Lung (tissue), 12 donors: ENCODE results near the gene FES. TPM values are rescaled to one million over a fixed set of nuclear protein-coding genes. Genes with fewer than 3 reads are reported as not detected.

Source experiments
- ATAC-seq: fragments of 200-7000 bp; cut with Tn5 transposase; one replicate; pipeline ENCODE4 v1.9.1; 2020; ENCODE audit warnings: moderate number of reproducible peaks; ENCODE audit not compliant: insufficient read depth, low FRiP score
- DNase-seq, 3 donors: peaks; one replicate each; pipeline ENCODE4 v3.0.0-alpha.2; 2013 to 2017
- H3K27ac ChIP-seq, 2 donors: one replicate each; pipeline ENCODE4 v1.5.1; 2013; ENCODE audit warnings: mild to moderate bottlenecking in 2 of 2, moderate library complexity in 2 of 2, control low read depth in 1 of 2, inconsistent platforms in 1 of 2, low read depth in 1 of 2, low read length in 1 of 2
- H3K27me3 ChIP-seq, 3 donors: one replicate each; pipeline ENCODE4 v1.5.1; 2013; ENCODE audit warnings: low read length in 2 of 3; ENCODE audit not compliant: control insufficient read depth in 3 of 3, insufficient read depth in 3 of 3
- H3K36me3 ChIP-seq, 4 donors: one replicate each; pipeline ENCODE4 v1.5.1; 2013; ENCODE audit warnings: low read length in 4 of 4, mild to moderate bottlenecking in 1 of 4, moderate library complexity in 1 of 4; ENCODE audit not compliant: control insufficient read depth in 4 of 4, insufficient read depth in 4 of 4
- H3K4me1 ChIP-seq, 5 donors: one replicate each; pipeline ENCODE4 v1.5.1; 2013; ENCODE audit warnings: low read length in 5 of 5, mild to moderate bottlenecking in 2 of 5, moderate library complexity in 1 of 5; ENCODE audit not compliant: control insufficient read depth in 5 of 5, insufficient read depth in 5 of 5
- H3K4me3 ChIP-seq: one replicate; pipeline ENCODE4 v1.5.1; 2013; ENCODE audit warnings: mild to moderate bottlenecking, control low read depth, moderate library complexity
- H3K9ac ChIP-seq, 2 donors: one replicate each; pipeline ENCODE4 v1.5.1; 2013; ENCODE audit warnings: low read length in 2 of 2, control low read depth in 1 of 2; ENCODE audit not compliant: insufficient read depth in 1 of 2
- H3K9me3 ChIP-seq, 4 donors: one replicate each; pipeline ENCODE4 v1.5.1; 2013; ENCODE audit warnings: low read length in 3 of 4, mild to moderate bottlenecking in 1 of 4, moderate library complexity in 1 of 4; ENCODE audit not compliant: control insufficient read depth in 4 of 4, insufficient read depth in 3 of 4
- WGBS, 2 donors: extraction: QIAGEN DNeasy Blood & Tissue Kit; methylation state at CpG; one replicate each; pipeline ENCODE4 v1.1.7; 2013; 5-methylcytosine and 5-hydroxymethylcytosine counted together
- polyA plus RNA-seq, 2 donors: library from polyadenylated mRNA; stranded (reverse); fragments of 200-250 nt; gene quantifications; one replicate each; pipeline ENCODE4 v1.2.1, GENCODE V29; 2013
- total RNA-seq, 2 donors: library from RNA; depleted of rRNA in 1 of 2; stranded (reverse); fragments of >200 nt in 1 of 2; gene quantifications; one replicate each; pipeline ENCODE4 v1.2.1, GENCODE V29; 2014 to 2021
- TF ChIP-seq, protein P1 (sequence below): IDR thresholded peaks from 2 replicates; pipeline ENCODE4 v1.5.1; 2012; ENCODE audit warnings: mild to moderate bottlenecking; ENCODE audit errors: control extremely low read depth, extremely low read depth
- donor health status: control.
- donor health status: control.
- donor health status: Bipolar disorder and iron deficiency.
- donor health status: healthy.
- donor health status: DM: yes; HTN: yes; CAD: no.

FES gene
- total and polyA plus RNA-seq, 4 donors: 25.7 to 104 (median 55.5) TPM

DNA sequence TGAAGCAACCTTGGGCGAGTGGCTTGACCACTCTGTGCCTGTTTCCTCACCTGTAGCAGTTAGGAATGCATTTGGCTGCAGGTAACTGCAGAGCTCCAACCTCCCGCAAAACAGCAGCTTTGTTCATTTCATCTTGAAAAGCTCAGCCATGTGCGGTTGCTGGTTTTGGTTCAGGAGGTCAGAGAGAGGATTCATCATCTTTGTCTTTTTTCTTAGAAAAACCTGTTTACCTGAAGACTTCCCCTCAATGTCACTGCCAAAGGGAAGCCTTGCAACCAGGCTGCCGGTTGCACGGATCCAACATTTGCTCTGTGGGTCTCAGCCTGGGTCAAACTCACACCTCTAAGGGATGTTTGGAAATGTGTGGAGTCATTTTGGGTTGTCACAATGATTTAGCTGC lies 32.4 kb upstream of the FES start:
- ATAC-seq: no peak

DNA sequence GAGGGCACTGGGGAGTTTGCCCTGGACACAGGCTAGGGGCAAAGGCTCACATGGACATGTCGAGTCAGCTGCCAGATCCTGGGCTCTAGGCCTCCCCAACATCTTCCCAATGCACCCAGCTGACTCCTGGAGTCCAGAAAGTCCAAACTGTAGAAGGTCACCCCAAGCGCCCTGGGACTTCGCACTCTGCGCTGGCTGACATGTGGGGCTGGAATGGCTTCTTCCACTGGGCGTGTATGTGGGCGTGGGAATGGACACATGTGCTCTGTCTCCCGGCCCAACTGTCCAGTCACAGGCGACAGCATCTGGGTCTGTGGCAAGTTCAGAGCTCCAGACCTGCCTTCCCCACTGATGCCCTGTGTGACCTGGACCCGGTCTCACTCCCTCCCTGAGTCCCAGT lies 29.2 kb upstream of the FES start:
- peaks cover 0 to 7% (median 0%) of the 10 kb centered on the region in 5 donors for H3K4me1 ChIP-seq
- no peak overlapping the region for H3K9ac ChIP-seq
- WGBS, 2 donors: 88 to 94% methylated on average over 9 of the region's 9 CpGs
- no peaks in the 10 kb centered on the region for H3K27me3 ChIP-seq
- no peaks in the 10 kb centered on the region for H3K36me3 ChIP-seq
- no peaks in the 10 kb centered on the region for H3K9me3 ChIP-seq
- no peak overlapping the region for H3K27ac ChIP-seq
- TF ChIP-seq, protein P1, sequence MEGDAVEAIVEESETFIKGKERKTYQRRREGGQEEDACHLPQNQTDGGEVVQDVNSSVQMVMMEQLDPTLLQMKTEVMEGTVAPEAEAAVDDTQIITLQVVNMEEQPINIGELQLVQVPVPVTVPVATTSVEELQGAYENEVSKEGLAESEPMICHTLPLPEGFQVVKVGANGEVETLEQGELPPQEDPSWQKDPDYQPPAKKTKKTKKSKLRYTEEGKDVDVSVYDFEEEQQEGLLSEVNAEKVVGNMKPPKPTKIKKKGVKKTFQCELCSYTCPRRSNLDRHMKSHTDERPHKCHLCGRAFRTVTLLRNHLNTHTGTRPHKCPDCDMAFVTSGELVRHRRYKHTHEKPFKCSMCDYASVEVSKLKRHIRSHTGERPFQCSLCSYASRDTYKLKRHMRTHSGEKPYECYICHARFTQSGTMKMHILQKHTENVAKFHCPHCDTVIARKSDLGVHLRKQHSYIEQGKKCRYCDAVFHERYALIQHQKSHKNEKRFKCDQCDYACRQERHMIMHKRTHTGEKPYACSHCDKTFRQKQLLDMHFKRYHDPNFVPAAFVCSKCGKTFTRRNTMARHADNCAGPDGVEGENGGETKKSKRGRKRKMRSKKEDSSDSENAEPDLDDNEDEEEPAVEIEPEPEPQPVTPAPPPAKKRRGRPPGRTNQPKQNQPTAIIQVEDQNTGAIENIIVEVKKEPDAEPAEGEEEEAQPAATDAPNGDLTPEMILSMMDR: no peak
- H3K4me3 ChIP-seq: no peak overlapping the region
- ATAC-seq (no peak), DNase-seq (no peak)

More for the DNA sequence above, 32.4 kb upstream of the FES start:
- Histone ChIP-seq H3K27me3 (no peaks in the 10 kb centered on the region), H3K4me3 (no peak overlapping the region), H3K9me3 (no peaks in the 10 kb centered on the region), H3K9ac (no peak overlapping the region), H3K27ac (no peak overlapping the region), H3K4me1 (peaks cover 0 to 2% (median 0%) of the 10 kb centered on the region in 5 donors), H3K36me3 (no peaks in the 10 kb centered on the region)
- 78 to 80% methylated on average over 5 of the region's 5 CpGs for WGBS, 2 donors
- TF ChIP-seq, protein P1: no peak
- DNase-seq: no peak

DNA sequence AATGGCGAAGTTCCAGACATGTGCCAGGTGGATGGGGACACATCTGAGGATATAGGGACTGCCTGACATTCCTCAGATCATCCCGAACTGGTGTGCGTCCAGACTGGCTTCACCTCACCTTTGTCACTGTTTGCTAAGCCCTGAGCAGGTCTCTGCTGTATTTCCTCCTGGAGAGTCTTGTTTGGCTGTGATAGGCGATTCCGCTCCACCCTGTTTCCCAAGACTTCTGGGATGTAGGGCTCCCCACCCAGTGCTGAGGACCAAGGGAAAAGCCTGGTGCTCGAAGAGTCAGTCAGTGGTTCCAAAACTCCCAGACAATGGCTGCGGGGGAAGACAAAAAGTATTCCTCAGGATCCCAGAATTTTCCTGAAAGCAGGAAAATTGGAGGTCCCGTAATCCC lies 27.0 kb upstream of the FES start:
- Histone ChIP-seq H3K27me3 (no peaks in the 10 kb centered on the region), H3K9ac (no peak overlapping the region), H3K27ac (no peak overlapping the region), H3K36me3 (no peaks in the 10 kb centered on the region), H3K9me3 (no peaks in the 10 kb centered on the region), H3K4me1 (peaks cover 0 to 10% (median 0%) of the 10 kb centered on the region in 5 donors), H3K4me3 (no peak overlapping the region)
- DNase-seq: no peak
- TF ChIP-seq, protein P1: no peak
- ATAC-seq: no peak
- 92 to 95% methylated on average over 8 of the region's 8 CpGs for whole genome bisulfite sequencing, 2 donors

DNA sequence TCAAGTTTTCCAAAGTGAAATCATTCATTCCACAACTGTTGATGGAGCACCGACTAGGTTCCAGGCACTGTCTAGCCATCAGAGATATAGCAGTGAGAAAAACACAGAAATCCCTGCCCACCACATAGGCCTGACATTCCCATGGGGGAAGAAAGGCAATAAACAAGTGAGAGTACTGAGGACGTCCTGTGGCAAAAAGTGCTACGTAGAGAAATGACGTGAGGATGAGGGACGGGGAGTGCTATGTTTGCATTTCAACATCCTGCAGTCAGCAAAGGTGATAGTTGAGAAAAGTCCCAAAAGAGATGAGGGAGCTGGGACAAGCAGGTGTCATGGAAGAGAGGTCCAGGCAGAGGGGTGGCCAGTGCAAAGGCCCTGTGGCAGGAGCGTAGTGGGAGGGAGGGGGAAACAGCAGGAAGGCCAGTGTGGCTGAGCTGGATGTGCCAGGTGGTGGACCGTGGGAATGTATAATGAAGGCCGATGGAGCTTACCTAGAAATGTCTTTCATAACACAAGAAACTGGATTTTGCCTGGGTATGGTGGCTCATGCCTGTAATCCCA lies 26.3 kb upstream of the FES start:
- ATAC-seq (no peak), DNase-seq (no peak)
- Histone ChIP-seq H3K36me3 (no peaks in the 10 kb centered on the region), H3K4me3 (no peak overlapping the region), H3K4me1 (peaks cover 0 to 10% (median 0%) of the 10 kb centered on the region in 5 donors), H3K9ac (no peak overlapping the region), H3K27ac (no peak overlapping the region), H3K27me3 (no peaks in the 10 kb centered on the region), H3K9me3 (no peaks in the 10 kb centered on the region)
- WGBS, 2 donors: 87% methylated on average over 8 of the region's 8 CpGs
- TF ChIP-seq, protein P1: no peak
